ENCODE results near the gene COL6A1. TPM values are rescaled to one million over a fixed set of nuclear protein-coding genes. Genes with fewer than 3 reads are reported as not detected.

The COL6A1 gene
- total and polyA plus RNA-seq, 2 donors (not counting 3 experiments of a cell fraction or from before 2014, with no cell fraction given) = 30.1 to 42.4 TPM

GRCh38 chr21:46001821-46002681, 20.5 kb downstream of the COL6A1 start:
- no peaks in the 10 kb centered on the region for H3K79me2 ChIP-seq (ENCODE audit: control insufficient read depth, insufficient read depth, low read length)
- DNase-seq (ENCODE audit: low read depth, low spot score) (no peak), FAIRE-seq (no peak)
- dilution Hi-C loops (cut with MboI; ENCODE audit: extremely low pct_ligation_motif_present, low sequenced_read_pairs) (no loop called here), intact Hi-C loops (cut with micrococcal nuclease) (no loop called here)
- BruUV-seq (replicated peaks) = no TSS peak
- H2AFZ ChIP-seq (ENCODE audit: low read depth, low read length) = no peak overlapping the region
- H3K9ac ChIP-seq (replicated peaks; ENCODE audit: extremely low read depth, insufficient read depth, low read length) = no peak overlapping the region
- H3K27ac ChIP-seq (ENCODE audit: insufficient read depth, low read depth, low read length) = no peak overlapping the region
- H3K4me1 ChIP-seq (ENCODE audit: control insufficient read depth, extremely low read depth, insufficient read depth, low read length) = no peaks in the 10 kb centered on the region
- ChIA-PET CTCF (no interaction called here), POLR2A (no interaction called here)
- no peaks in the 10 kb centered on the region for H3K9me1 ChIP-seq (replicated peaks; ENCODE audit: control insufficient read depth, extremely low read depth, insufficient read depth, low read length)
- no peak overlapping the region for H3K4me2 ChIP-seq (ENCODE audit: insufficient read depth, low read length)
- H3K27me3 ChIP-seq (ENCODE audit: control insufficient read depth in 2 of 2, insufficient read depth in 2 of 2, low read length in 2 of 2) = no peaks in the 10 kb centered on the region
- H3K36me3 ChIP-seq (ENCODE audit: control insufficient read depth in 2 of 2, extremely low read depth in 1 of 2, insufficient read depth in 2 of 2, low read length in 2 of 2) = no peaks in the 10 kb centered on the region
- H3K4me3 ChIP-seq (replicated peaks in 1 of 3; ENCODE audit: insufficient read depth in 1 of 3, low read depth in 1 of 3, low read length in 3 of 3) = no peak overlapping the region
- TF ChIP-seq FOS (IDR thresholded peaks at IDR 0.05; ENCODE audit: borderline replicate concordance, insufficient read depth, low read length) = no peak
- no peak for TF ChIP-seq POLR2AphosphoS5 (IDR thresholded peaks at IDR 0.05; ENCODE audit: insufficient read depth, low read depth, low read length)
- TF ChIP-seq MAX (IDR thresholded peaks at IDR 0.05; ENCODE audit: insufficient read depth, insufficient read length) = no peak
- no peak for TF ChIP-seq EZH2 (IDR thresholded peaks at IDR 0.05; ENCODE audit: borderline replicate concordance, low read depth, low read length, severe bottlenecking)
- no peak for TF ChIP-seq JUN (IDR thresholded peaks at IDR 0.05; ENCODE audit: borderline replicate concordance, insufficient read depth, insufficient read length, low read depth)
- no peak for TF ChIP-seq GATA2 (IDR thresholded peaks at IDR 0.05; ENCODE audit: insufficient read depth, insufficient read length, low read depth, low read length)
- TF ChIP-seq MYC (IDR thresholded peaks at IDR 0.05; ENCODE audit: low read depth, low read length) = no peak
- no peak for TF ChIP-seq POLR2A (IDR thresholded peaks at IDR 0.05; ENCODE audit: low read depth, low read length)
- no peak for TF ChIP-seq CTCF (IDR thresholded peaks at IDR 0.05; ENCODE audit: extremely low read depth in 1 of 2, insufficient read depth in 1 of 2, low read depth in 1 of 2, low read length in 2 of 2)
- H4K20me1 ChIP-seq (replicated peaks; ENCODE audit: control insufficient read depth, extremely low read depth, insufficient read depth, low read length) = no peaks in the 10 kb centered on the region
- H3K9me3 ChIP-seq (replicated peaks; ENCODE audit: control insufficient read depth, insufficient read depth, low read length) = no peaks in the 10 kb centered on the region

Measured in endothelial cell of umbilical vein (primary cell).